GM23338 (cell line): ENCODE measurements around the gene SCGB3A1.

ENCODE experiments used
- CTCF ChIP-seq, 2 experiments: fragments of 200-600 bp in 1 of 2; sonication (generic) in 1 of 2; conservative IDR thresholded peaks; 2 replicates each; pipeline versions ENCODE4 v1.5.1 to v1.6.1; 2016 to 2017; ENCODE audit warnings: antibody characterized with exemption in 2 of 2, low read depth in 2 of 2, mild to moderate bottlenecking in 2 of 2, moderate library complexity in 1 of 2
- ETS1 ChIP-seq: IDR thresholded peaks from 2 replicates; pipeline ENCODE4 v1.6.1; 2016; ENCODE audit warnings: antibody characterized with exemption
- EZH2 ChIP-seq: fragments of 200-600 bp; sonication (generic); IDR thresholded peaks from one replicate; pipeline ENCODE4 v1.8.0; 2017; ENCODE audit warnings: antibody characterized with exemption, mild to moderate bottlenecking, low read depth; ENCODE audit not compliant: unreplicated experiment
- EZH2phosphoT487 ChIP-seq: fragments of 200-600 bp; sonication (generic); IDR thresholded peaks from one replicate; pipeline ENCODE4 v1.8.1; 2018; ENCODE audit warnings: antibody characterized with exemption; ENCODE audit not compliant: unreplicated experiment
- JUNB ChIP-seq: IDR thresholded peaks from one replicate; pipeline ENCODE4 v1.6.1; 2016; ENCODE audit warnings: antibody characterized with exemption; ENCODE audit not compliant: unreplicated experiment
- NANOG ChIP-seq: IDR thresholded peaks from 2 replicates; pipeline ENCODE4 v1.6.1; 2016; ENCODE audit warnings: antibody characterized with exemption, borderline replicate concordance
- POLR2AphosphoS5 ChIP-seq: IDR thresholded peaks from 2 replicates; pipeline ENCODE4 v1.6.1; 2016; ENCODE audit warnings: antibody characterized with exemption, low read depth
- REST ChIP-seq: IDR thresholded peaks from one replicate; pipeline ENCODE4 v1.6.1; 2018; ENCODE audit warnings: antibody characterized with exemption; ENCODE audit not compliant: unreplicated experiment
- STAT1 ChIP-seq: IDR thresholded peaks from one replicate; pipeline ENCODE4 v1.6.1; 2016; ENCODE audit warnings: antibody characterized with exemption; ENCODE audit not compliant: unreplicated experiment
- ZNF114 ChIP-seq: fragments of 250-450 bp; sonication (Bioruptor Pico); IDR thresholded peaks from 2 replicates; pipeline ENCODE4 v1.5.0; 2020; ENCODE audit warnings: mild to moderate bottlenecking, moderate library complexity
- ZNF331 ChIP-seq: fragments of 250-450 bp; sonication (Bioruptor Pico); IDR thresholded peaks from 2 replicates; pipeline ENCODE4 v1.5.0; 2020; ENCODE audit warnings: low read depth, mild to moderate bottlenecking, moderate library complexity
- ZNF462 ChIP-seq: fragments of 250-450 bp; sonication (Bioruptor Pico); IDR thresholded peaks from 2 replicates; pipeline ENCODE4 v1.5.0; 2020; ENCODE audit warnings: mild to moderate bottlenecking, moderate library complexity

- no peak for TF ChIP-seq CTCF (conservative IDR thresholded peaks at IDR 0.05; ENCODE audit: low read depth in 2 of 2)
- TF ChIP-seq POLR2AphosphoS5, result no peak
- TF ChIP-seq EZH2phosphoT487, result no peak
- no peak for TF ChIP-seq ETS1
- TF ChIP-seq STAT1, result no peak
- TF ChIP-seq REST, result no peak
- no peak for TF ChIP-seq JUNB
- TF ChIP-seq EZH2, result no peak
- TF ChIP-seq ZNF114 (CRISPR knock-in tag), result no peak
- no peak for TF ChIP-seq NANOG
- no peak for TF ChIP-seq ZNF331
- no peak for TF ChIP-seq ZNF462 (CRISPR knock-in tag)
These were observed 33.1 kb downstream of the SCGB3A1 start for GRCh38 chr5:180558232-180558631.
